ENCODE data around the gene WNK2. TPM values are rescaled to one million over a fixed set of nuclear protein-coding genes. Genes with fewer than 3 reads are reported as not detected.

The WNK2 gene
- total and polyA plus RNA-seq, 2 donors (not counting 3 experiments of a cell fraction or from before 2014, with no cell fraction given): not detected

DNA sequence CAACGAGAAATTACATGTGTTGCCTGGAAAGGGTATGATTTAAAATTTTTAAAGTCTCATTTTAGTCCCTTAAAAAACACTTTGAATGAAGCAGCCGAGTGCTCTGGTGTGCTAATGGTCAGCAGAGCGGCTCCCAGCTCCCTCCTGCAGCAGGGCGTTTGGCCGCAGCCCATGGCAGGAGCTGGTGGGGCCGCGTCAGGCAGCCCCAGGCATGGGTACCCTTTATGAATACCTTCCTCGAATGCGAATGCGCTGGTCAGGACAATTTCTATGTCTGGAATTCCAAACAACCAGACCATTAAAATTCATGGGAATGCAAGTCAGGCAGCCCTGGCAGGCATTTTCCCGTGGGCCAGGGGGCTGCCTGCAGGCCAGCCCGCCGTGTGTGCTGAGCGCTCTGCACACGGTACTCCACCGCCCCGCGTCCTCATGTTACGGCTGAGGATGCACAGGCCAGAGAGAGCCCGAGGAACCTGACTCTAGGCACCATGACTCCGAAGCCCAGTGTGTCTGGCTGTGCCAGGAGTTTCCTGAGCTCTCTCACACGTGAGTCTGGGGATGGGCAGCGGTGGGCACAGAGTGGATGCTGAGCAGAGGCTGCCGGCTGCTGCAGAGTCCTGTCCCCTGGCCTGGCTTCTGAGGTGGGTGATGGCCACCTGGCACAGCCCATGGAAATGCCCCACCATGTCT, 123.7 kb downstream of the WNK2 start:
- H3K9me3 ChIP-seq (replicated peaks; ENCODE audit: control insufficient read depth, insufficient read depth, low read length): no peaks in the 10 kb centered on the region
- CTCF ChIA-PET: interaction anchor here (2.7 to 3.3 kb wide), 2 partner anchors 198 to 304 kb away, joined by 9 to 24 read pairs; no protein-coding TSS in a partner anchor
- no peaks in the 10 kb centered on the region for H4K20me1 ChIP-seq (replicated peaks; ENCODE audit: control insufficient read depth, extremely low read depth, insufficient read depth, low read length)
- no peaks in the 10 kb centered on the region for H3K27me3 ChIP-seq (ENCODE audit: control insufficient read depth in 2 of 2, insufficient read depth in 2 of 2, low read length in 2 of 2)
- TF ChIP-seq GATA2 (IDR thresholded peaks at IDR 0.05; ENCODE audit: insufficient read depth, insufficient read length, low read depth, low read length) (no peak), MYC (IDR thresholded peaks at IDR 0.05; ENCODE audit: low read depth, low read length) (no peak), POLR2A (IDR thresholded peaks at IDR 0.05; ENCODE audit: low read depth, low read length) (no peak), FOS (IDR thresholded peaks at IDR 0.05; ENCODE audit: borderline replicate concordance, insufficient read depth, low read length) (no peak), EZH2 (IDR thresholded peaks at IDR 0.05; ENCODE audit: borderline replicate concordance, low read depth, low read length, severe bottlenecking) (no peak), JUN (IDR thresholded peaks at IDR 0.05; ENCODE audit: borderline replicate concordance, insufficient read depth, insufficient read length, low read depth) (no peak), POLR2AphosphoS5 (IDR thresholded peaks at IDR 0.05; ENCODE audit: insufficient read depth, low read depth, low read length) (no peak)
- TF ChIP-seq, protein P1, sequence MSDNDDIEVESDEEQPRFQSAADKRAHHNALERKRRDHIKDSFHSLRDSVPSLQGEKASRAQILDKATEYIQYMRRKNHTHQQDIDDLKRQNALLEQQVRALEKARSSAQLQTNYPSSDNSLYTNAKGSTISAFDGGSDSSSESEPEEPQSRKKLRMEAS (IDR thresholded peaks at IDR 0.05; ENCODE audit: insufficient read depth, insufficient read length): no peak
- TF ChIP-seq, protein P2, sequence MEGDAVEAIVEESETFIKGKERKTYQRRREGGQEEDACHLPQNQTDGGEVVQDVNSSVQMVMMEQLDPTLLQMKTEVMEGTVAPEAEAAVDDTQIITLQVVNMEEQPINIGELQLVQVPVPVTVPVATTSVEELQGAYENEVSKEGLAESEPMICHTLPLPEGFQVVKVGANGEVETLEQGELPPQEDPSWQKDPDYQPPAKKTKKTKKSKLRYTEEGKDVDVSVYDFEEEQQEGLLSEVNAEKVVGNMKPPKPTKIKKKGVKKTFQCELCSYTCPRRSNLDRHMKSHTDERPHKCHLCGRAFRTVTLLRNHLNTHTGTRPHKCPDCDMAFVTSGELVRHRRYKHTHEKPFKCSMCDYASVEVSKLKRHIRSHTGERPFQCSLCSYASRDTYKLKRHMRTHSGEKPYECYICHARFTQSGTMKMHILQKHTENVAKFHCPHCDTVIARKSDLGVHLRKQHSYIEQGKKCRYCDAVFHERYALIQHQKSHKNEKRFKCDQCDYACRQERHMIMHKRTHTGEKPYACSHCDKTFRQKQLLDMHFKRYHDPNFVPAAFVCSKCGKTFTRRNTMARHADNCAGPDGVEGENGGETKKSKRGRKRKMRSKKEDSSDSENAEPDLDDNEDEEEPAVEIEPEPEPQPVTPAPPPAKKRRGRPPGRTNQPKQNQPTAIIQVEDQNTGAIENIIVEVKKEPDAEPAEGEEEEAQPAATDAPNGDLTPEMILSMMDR (IDR thresholded peaks at IDR 0.05; ENCODE audit: extremely low read depth in 1 of 2, insufficient read depth in 1 of 2, low read depth in 1 of 2, low read length in 2 of 2): no peak
- no peak overlapping the region for H3K4me2 ChIP-seq (ENCODE audit: insufficient read depth, low read length)
- H3K27ac ChIP-seq (ENCODE audit: insufficient read depth, low read depth, low read length): no peak overlapping the region
- no TSS peak for BruUV-seq (replicated peaks)
- dilution Hi-C loops (cut with MboI; ENCODE audit: extremely low pct_ligation_motif_present, low sequenced_read_pairs) (no loop called here), intact Hi-C loops (cut with micrococcal nuclease) (no loop called here)
- H3K4me1 ChIP-seq (ENCODE audit: control insufficient read depth, extremely low read depth, insufficient read depth, low read length): peaks cover under 1% of the 10 kb centered on the region
- no peaks in the 10 kb centered on the region for H3K79me2 ChIP-seq (ENCODE audit: control insufficient read depth, insufficient read depth, low read length)
- no peak overlapping the region for H2AFZ ChIP-seq (ENCODE audit: low read depth, low read length)
- FAIRE-seq (no peak), DNase-seq (ENCODE audit: low read depth, low spot score) (no peak)
- POLR2A ChIA-PET: no interaction called here
- no peaks in the 10 kb centered on the region for H3K9me1 ChIP-seq (replicated peaks; ENCODE audit: control insufficient read depth, extremely low read depth, insufficient read depth, low read length)
- no peaks in the 10 kb centered on the region for H3K36me3 ChIP-seq (ENCODE audit: control insufficient read depth in 2 of 2, extremely low read depth in 1 of 2, insufficient read depth in 2 of 2, low read length in 2 of 2)
- no peak overlapping the region for H3K9ac ChIP-seq (replicated peaks; ENCODE audit: extremely low read depth, insufficient read depth, low read length)
- H3K4me3 ChIP-seq (replicated peaks in 1 of 3; ENCODE audit: insufficient read depth in 1 of 3, low read depth in 1 of 3, low read length in 3 of 3): no peak overlapping the region

All from endothelial cell of umbilical vein (primary cell).